Parathyroid adenoma (tissue), 2 donors: ENCODE data around the gene MAPK6.

ENCODE experiments used
- H2AFZ ChIP-seq: fragments of 300-600 bp; sonication (generic); one replicate; pipeline ENCODE4 v1.7.0; 2017; ENCODE audit warnings: antibody characterized with exemption, mild to moderate bottlenecking
- H3K27ac ChIP-seq: fragments of 300-600 bp; sonication (generic); one replicate; pipeline ENCODE4 v1.7.0; 2017
- H3K27me3 ChIP-seq: fragments of 300-600 bp; sonication (generic); one replicate; pipeline ENCODE4 v1.7.0; 2017; ENCODE audit warnings: low read length; ENCODE audit not compliant: control insufficient read depth, insufficient read depth
- H3K36me3 ChIP-seq: fragments of 300-600 bp; sonication (generic); one replicate; pipeline ENCODE4 v1.7.0; 2017; ENCODE audit warnings: low read length; ENCODE audit not compliant: control insufficient read depth, insufficient read depth
- H3K4me1 ChIP-seq: fragments of 300-600 bp; sonication (generic); one replicate; pipeline ENCODE4 v1.7.0; 2017; ENCODE audit warnings: control low read depth
- H3K4me2 ChIP-seq: fragments of 300-600 bp; sonication (generic); one replicate; pipeline ENCODE4 v1.7.0; 2017; ENCODE audit warnings: low read length
- H3K4me3 ChIP-seq: fragments of 300-600 bp; sonication (generic); one replicate; pipeline ENCODE4 v1.7.0; 2017; ENCODE audit warnings: low read depth, low read length
- H3K79me2 ChIP-seq: fragments of 300-600 bp; sonication (generic); one replicate; pipeline ENCODE4 v1.7.0; 2017; ENCODE audit warnings: control low read depth
- H3K9ac ChIP-seq: fragments of 300-600 bp; sonication (generic); one replicate; pipeline ENCODE4 v1.7.0; 2017; ENCODE audit warnings: mild to moderate bottlenecking
- H3K9me3 ChIP-seq: fragments of 300-600 bp; sonication (generic); one replicate; pipeline ENCODE4 v1.7.0; 2017; ENCODE audit warnings: low read length; ENCODE audit not compliant: control insufficient read depth
- TF ChIP-seq, protein P1 (sequence below): fragments of 300-600 bp; sonication (generic); IDR thresholded peaks from one replicate; pipeline ENCODE4 v1.7.0; 2017; ENCODE audit warnings: antibody characterized with exemption, mild to moderate bottlenecking
- donor health status: primary hyperparathyroidism.

MAPK6 gene

DNA sequence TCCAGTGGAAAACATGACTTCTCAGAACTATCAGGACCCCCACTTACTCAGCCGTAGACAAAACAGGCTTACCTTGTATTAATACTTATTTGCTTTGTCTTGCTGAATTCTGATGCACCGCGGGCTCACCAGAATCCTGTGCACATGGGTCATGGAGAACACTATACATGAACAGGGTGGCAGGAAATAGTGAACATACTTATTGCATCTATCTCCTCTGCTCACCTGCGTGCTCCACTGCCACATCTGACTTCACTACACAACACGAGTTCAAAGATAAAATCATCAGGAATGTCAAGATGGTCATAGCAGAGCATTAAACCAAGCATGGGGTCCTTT is 10.7 kb upstream of the MAPK6 start:
- Histone ChIP-seq H3K4me1 (peaks cover 2% of the 10 kb centered on the region), H3K27me3 (no peaks in the 10 kb centered on the region), H3K27ac (no peak overlapping the region), H3K4me2 (no peak overlapping the region), H2AFZ (no peak overlapping the region), H3K9ac (no peak overlapping the region), H3K9me3 (no peaks in the 10 kb centered on the region), H3K4me3 (no peak overlapping the region), H3K36me3 (no peaks in the 10 kb centered on the region), H3K79me2 (no peaks in the 10 kb centered on the region)
- TF ChIP-seq, protein P1, sequence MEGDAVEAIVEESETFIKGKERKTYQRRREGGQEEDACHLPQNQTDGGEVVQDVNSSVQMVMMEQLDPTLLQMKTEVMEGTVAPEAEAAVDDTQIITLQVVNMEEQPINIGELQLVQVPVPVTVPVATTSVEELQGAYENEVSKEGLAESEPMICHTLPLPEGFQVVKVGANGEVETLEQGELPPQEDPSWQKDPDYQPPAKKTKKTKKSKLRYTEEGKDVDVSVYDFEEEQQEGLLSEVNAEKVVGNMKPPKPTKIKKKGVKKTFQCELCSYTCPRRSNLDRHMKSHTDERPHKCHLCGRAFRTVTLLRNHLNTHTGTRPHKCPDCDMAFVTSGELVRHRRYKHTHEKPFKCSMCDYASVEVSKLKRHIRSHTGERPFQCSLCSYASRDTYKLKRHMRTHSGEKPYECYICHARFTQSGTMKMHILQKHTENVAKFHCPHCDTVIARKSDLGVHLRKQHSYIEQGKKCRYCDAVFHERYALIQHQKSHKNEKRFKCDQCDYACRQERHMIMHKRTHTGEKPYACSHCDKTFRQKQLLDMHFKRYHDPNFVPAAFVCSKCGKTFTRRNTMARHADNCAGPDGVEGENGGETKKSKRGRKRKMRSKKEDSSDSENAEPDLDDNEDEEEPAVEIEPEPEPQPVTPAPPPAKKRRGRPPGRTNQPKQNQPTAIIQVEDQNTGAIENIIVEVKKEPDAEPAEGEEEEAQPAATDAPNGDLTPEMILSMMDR: no peak

DNA sequence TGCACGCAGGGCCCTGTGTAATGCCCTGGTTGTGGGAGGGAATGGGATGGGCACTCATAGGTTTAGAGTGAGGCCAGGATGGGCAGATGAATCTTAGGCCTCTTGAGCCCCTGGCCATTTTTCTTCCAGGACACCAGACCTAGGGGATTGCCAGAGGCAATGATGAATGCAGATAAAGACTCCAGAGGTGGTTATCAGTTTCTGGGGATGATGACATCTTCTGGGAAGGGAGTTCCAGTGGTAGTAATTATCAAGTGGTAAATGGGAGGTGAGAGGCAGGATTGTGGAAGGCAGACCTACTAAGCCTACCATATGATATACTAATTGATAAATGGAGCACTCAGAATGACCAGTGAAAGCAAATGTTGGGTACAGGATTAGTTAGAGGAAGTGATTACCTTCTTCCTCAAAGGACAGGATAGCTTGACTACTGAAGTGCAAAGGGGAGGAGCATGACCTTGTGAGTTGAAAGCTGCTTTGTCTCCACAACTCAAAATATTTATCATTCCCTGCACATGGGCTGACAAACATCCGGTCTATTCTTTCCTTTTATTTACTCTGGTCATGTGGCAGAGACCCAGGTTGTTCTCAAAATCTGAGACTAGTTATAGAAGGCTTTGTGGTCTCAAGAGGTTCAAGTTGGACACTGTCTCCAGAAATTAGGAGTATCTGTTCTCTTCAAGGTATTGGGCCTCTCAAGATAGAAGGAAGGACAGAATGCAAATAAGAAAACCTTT is 10.2 kb upstream of the MAPK6 start:
- Histone ChIP-seq H3K4me3 (no peak overlapping the region), H3K79me2 (no peaks in the 10 kb centered on the region), H3K9ac (no peak overlapping the region), H3K4me2 (no peak overlapping the region), H3K27me3 (no peaks in the 10 kb centered on the region), H3K4me1 (peaks cover 2% of the 10 kb centered on the region), H3K36me3 (no peaks in the 10 kb centered on the region), H3K27ac (no peak overlapping the region), H3K9me3 (no peaks in the 10 kb centered on the region), H2AFZ (no peak overlapping the region)
- TF ChIP-seq, protein P1: no peak

DNA sequence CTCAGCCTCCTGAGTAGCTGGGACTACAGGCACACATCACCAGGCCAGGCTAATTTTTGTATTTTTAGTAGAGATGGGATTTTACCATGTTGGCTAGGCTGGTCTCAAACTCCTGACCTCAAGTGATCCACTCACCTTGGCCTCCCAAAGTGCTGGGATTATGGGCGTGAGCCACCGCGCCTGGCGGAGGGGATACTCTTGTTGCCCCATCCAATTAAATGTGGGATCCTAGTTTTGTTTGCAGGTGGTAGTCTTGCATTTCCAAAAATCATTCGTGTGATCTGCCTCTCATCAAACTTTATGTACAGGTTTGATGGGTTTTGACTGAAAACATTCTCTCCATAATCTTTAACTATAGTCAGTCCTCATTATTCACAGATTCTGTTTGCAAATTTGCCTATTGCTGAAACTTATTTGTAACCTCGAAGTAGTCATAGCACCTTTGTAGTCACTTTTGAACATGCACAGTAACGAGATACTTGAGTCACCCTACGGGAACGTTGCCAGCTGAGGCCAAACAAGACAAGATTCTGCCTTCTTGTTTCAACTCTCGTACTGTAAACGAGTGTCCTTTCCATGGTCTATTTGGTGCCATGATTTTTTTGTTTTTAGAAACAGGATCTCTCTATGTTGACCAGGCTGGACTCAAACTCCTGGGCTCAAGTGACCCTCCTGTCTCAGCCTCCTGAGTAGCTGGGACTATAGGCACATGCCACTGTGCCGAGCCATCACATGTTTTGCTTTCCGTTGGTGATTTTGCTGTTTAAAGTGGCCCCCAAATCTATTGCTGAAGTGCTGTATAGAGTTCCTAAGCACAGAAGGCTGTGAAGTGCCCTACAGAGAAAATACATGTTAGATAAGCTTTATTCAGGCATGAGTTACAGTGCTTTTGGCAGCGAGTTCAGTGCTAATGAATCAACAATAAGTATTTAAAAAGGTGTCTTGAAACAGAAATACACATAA is 8.1 kb upstream of the MAPK6 start:
- Histone ChIP-seq H3K79me2 (no peaks in the 10 kb centered on the region), H3K9me3 (no peaks in the 10 kb centered on the region), H2AFZ (no peak overlapping the region), H3K27ac (peak overlapping the region; percentile 44), H3K27me3 (no peaks in the 10 kb centered on the region), H3K4me2 (no peak overlapping the region), H3K36me3 (no peaks in the 10 kb centered on the region), H3K4me1 (peaks cover 2% of the 10 kb centered on the region), H3K9ac (no peak overlapping the region), H3K4me3 (no peak overlapping the region)
- TF ChIP-seq, protein P1: no peak

DNA sequence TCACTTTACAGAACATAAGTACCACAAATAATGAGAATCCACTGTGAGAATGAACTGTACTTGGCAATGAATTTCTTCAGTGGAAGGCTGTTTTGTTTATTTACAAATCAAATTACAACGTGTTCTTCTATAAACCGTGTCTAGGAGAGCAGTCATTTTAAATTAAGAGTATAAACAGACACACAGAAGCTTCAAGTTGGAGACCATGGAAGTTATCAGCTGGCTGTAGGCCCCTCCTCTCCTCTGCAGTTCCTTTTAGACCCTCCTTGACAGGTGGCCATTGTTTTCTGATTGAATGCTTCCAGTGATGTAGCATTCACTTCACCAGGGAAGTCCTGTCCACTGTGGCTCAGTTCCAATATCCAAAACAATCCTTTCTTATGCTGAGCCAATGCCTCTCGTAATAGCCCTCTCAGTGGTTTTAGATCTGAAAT is 7.3 kb upstream of the MAPK6 start:
- Histone ChIP-seq H3K4me1 (peaks cover 2% of the 10 kb centered on the region), H3K4me2 (no peak overlapping the region), H3K27me3 (no peaks in the 10 kb centered on the region), H3K9me3 (no peaks in the 10 kb centered on the region), H2AFZ (peak overlapping the region; percentile 5), H3K36me3 (no peaks in the 10 kb centered on the region), H3K79me2 (no peaks in the 10 kb centered on the region), H3K27ac (no peak overlapping the region), H3K9ac (no peak overlapping the region), H3K4me3 (no peak overlapping the region)
- TF ChIP-seq, protein P1: no peak
